ENCODE measurements around the gene KNL1.
"Not testable (repeated sequence)": the region's sequence is repeated elsewhere in the genome, so short reads cannot be mapped to it uniquely, and the experiment has no call there.

- TF ChIP-seq ZNF70 (CRISPR knock-in tag; IDR thresholded peaks at IDR 0.05); ARNTL (CRISPR knock-in tag; IDR thresholded peaks at IDR 0.05; ENCODE audit: borderline replicate concordance, low read depth); OSR1 (CRISPR knock-in tag; IDR thresholded peaks at IDR 0.05); ZNF8 (CRISPR knock-in tag; IDR thresholded peaks at IDR 0.05): not testable (repeated sequence)
- TF ChIP-seq, protein P1, sequence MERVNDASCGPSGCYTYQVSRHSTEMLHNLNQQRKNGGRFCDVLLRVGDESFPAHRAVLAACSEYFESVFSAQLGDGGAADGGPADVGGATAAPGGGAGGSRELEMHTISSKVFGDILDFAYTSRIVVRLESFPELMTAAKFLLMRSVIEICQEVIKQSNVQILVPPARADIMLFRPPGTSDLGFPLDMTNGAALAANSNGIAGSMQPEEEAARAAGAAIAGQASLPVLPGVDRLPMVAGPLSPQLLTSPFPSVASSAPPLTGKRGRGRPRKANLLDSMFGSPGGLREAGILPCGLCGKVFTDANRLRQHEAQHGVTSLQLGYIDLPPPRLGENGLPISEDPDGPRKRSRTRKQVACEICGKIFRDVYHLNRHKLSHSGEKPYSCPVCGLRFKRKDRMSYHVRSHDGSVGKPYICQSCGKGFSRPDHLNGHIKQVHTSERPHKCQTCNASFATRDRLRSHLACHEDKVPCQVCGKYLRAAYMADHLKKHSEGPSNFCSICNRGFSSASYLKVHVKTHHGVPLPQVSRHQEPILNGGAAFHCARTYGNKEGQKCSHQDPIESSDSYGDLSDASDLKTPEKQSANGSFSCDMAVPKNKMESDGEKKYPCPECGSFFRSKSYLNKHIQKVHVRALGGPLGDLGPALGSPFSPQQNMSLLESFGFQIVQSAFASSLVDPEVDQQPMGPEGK (CRISPR knock-in tag; IDR thresholded peaks at IDR 0.05; ENCODE audit: borderline replicate concordance), result not testable (repeated sequence)
Measured at GRCh38 chr15:40581796-40582195, 12.3 kb upstream of the KNL1 start.

Data from SK-N-SH treated with all-trans-retinoic acid at 6 μM for 48 hours (cell line).